Measurements from ENCODE around the gene LRRIQ1.

- no peak for TF ChIP-seq CTCF (IDR thresholded peaks at IDR 0.05)
- no peak for TF ChIP-seq ZFX (IDR thresholded peaks at IDR 0.05; ENCODE audit: borderline replicate concordance)
Observed at GRCh38 chr12:85138833-85139232, 102.7 kb downstream of the LRRIQ1 start.
